ENCODE results near the gene IGSF3. TPM values are rescaled to one million over a fixed set of nuclear protein-coding genes. Genes with fewer than 3 reads are reported as not detected.

The IGSF3 gene
- total and polyA plus RNA-seq, 2 of the 13 experiments (the other 11 are each of a cell fraction or from before 2014, with no cell fraction given), result 0.11 to 0.16 TPM

DNA sequence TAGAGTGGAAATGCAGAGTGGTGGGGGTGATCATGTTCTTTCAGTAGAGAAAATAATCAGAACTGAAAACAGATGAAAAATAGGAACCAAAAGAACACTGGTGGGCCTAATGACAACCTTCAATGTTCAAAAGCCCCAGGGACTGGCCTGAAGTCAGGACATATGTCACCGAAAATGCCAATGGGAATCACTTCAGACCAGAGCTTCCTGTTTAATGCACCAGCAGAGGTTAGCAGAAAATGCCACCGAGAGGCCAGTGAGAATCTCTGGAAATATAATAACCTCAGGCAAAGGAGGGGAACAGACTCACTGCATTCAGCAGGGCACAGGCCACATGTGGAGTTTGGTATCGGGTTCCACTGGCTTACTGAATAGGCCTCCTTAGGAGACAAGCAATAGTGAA, 80.8 kb downstream of the IGSF3 start:
- no peaks in the 10 kb centered on the region for H3K36me3 ChIP-seq (replicated peaks in 1 of 2; ENCODE audit: control insufficient read depth in 1 of 2, insufficient read depth in 2 of 2, low read length in 2 of 2)
- no peaks in the 10 kb centered on the region; the same call in 1 of the 2 replicates for H3K4me1 ChIP-seq (ENCODE audit: insufficient read depth, low read length)
- intact Hi-C loops (cut with micrococcal nuclease; ENCODE audit: unreplicated experiment) (no loop called here), in situ Hi-C loops (cut with HindIII; ENCODE audit: extremely low pct_ligation_motif_present, low pct_unique_long_range_greater_than_20kb) (loop anchor here (10.0 kb wide), 1 partner anchor 468 kb away; no protein-coding TSS in a partner anchor)
- 61% methylated on average over 3 of the region's 3 CpGs for WGBS (ENCODE audit: low lambda C conversion rate)
- no peaks in the 10 kb centered on the region; a peak in 1 of 5 replicates for H3K27me3 ChIP-seq (ENCODE audit: control insufficient read depth in 1 of 2, insufficient read depth in 2 of 2, low read length in 2 of 2)
- H3K27ac ChIP-seq (ENCODE audit: extremely low read length, insufficient read depth, low read length), result no peak overlapping the region
- DNase-seq (ENCODE audit: low spot score) (no peak), FAIRE-seq (no peak), ATAC-seq (no peak)
- H3K9ac ChIP-seq (ENCODE audit: insufficient read depth, low read depth, low read length), result no peak overlapping the region
- no peaks in the 10 kb centered on the region for H3K9me3 ChIP-seq (ENCODE audit: low read length)
- H4K20me1 ChIP-seq (ENCODE audit: insufficient read depth, low read length), result no peaks in the 10 kb centered on the region
- BruUV-seq (replicated peaks), result no TSS peak
- TF ChIP-seq, protein P1, sequence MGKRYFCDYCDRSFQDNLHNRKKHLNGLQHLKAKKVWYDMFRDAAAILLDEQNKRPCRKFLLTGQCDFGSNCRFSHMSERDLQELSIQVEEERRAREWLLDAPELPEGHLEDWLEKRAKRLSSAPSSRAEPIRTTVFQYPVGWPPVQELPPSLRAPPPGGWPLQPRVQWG (CRISPR knock-in tag; IDR thresholded peaks at IDR 0.05; ENCODE audit: borderline replicate concordance, low read depth), result no peak
- TF ChIP-seq ETV6 (CRISPR knock-in tag; conservative IDR thresholded peaks at IDR 0.05) (no peak), MIXL1 (CRISPR knock-in tag; IDR thresholded peaks at IDR 0.05) (no peak), ZKSCAN1 (IDR thresholded peaks at IDR 0.05; ENCODE audit: low read length) (no peak), ZNF839 (CRISPR knock-in tag; IDR thresholded peaks at IDR 0.05; ENCODE audit: borderline replicate concordance) (no peak), ZNF670 (CRISPR knock-in tag; IDR thresholded peaks at IDR 0.05; ENCODE audit: borderline replicate concordance) (no peak), RBM22 (optimal IDR thresholded peaks at IDR 0.05; ENCODE audit: low read length) (no peak), TIGD3 (CRISPR knock-in tag; IDR thresholded peaks at IDR 0.05; ENCODE audit: borderline replicate concordance) (no peak), ZNF891 (CRISPR knock-in tag; IDR thresholded peaks at IDR 0.05) (no peak), NFRKB (IDR thresholded peaks at IDR 0.05) (no peak), ATF3 (CRISPR knock-in tag; IDR thresholded peaks at IDR 0.05) (no peak), SALL2 (CRISPR knock-in tag; IDR thresholded peaks at IDR 0.05) (no peak), MTF2 (CRISPR knock-in tag; IDR thresholded peaks at IDR 0.05; ENCODE audit: borderline replicate concordance) (no peak)
- TF ChIP-seq, protein P2, sequence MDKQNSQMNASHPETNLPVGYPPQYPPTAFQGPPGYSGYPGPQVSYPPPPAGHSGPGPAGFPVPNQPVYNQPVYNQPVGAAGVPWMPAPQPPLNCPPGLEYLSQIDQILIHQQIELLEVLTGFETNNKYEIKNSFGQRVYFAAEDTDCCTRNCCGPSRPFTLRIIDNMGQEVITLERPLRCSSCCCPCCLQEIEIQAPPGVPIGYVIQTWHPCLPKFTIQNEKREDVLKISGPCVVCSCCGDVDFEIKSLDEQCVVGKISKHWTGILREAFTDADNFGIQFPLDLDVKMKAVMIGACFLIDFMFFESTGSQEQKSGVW (CRISPR knock-in tag; IDR thresholded peaks at IDR 0.05; ENCODE audit: borderline replicate concordance), result no peak
- TF ChIP-seq, protein P3, sequence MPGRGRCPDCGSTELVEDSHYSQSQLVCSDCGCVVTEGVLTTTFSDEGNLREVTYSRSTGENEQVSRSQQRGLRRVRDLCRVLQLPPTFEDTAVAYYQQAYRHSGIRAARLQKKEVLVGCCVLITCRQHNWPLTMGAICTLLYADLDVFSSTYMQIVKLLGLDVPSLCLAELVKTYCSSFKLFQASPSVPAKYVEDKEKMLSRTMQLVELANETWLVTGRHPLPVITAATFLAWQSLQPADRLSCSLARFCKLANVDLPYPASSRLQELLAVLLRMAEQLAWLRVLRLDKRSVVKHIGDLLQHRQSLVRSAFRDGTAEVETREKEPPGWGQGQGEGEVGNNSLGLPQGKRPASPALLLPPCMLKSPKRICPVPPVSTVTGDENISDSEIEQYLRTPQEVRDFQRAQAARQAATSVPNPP (CRISPR knock-in tag; IDR thresholded peaks at IDR 0.05), result no peak
- H3K79me2 ChIP-seq (ENCODE audit: insufficient read depth, low read length), result no peaks in the 10 kb centered on the region
- ChIA-PET CTCF (ENCODE audit: low intra/inter-chr PET ratio, low total read pairs) (no interaction called here), POLR2A (no interaction called here)
- no peak overlapping the region for H3K4me2 ChIP-seq (ENCODE audit: low read depth, low read length)
- H3K4me3 ChIP-seq (replicated peaks in 1 of 3; ENCODE audit: insufficient read depth in 1 of 3, low read depth in 2 of 3, low read length in 3 of 3), result no peak overlapping the region
- H2AFZ ChIP-seq (ENCODE audit: low read length), result no peak overlapping the region
